HepG2 (cell line): Measurements from ENCODE around the gene NFIC. TPM values are rescaled to one million over a fixed set of nuclear protein-coding genes. Genes with fewer than 3 reads are reported as not detected.

ENCODE experiments used
- ARID3A ChIP-seq: IDR thresholded peaks from 2 replicates; pipeline ENCODE4 v1.6.1; 2012; ENCODE audit warnings: low read depth, low read length, improper control_type of control experiment
- ATM ChIP-seq: fragments of 450-650 bp; IDR thresholded peaks from 2 replicates; pipeline ENCODE4 v1.7.1; 2017; ENCODE audit warnings: mild to moderate bottlenecking, borderline replicate concordance
- BCL3 ChIP-seq: sonication (generic); formaldehyde crosslinking; IDR thresholded peaks from 2 replicates; pipeline ENCODE4 v1.5.1; 2020; ENCODE audit warnings: mild to moderate bottlenecking, missing genetic modification reagents, moderate library complexity
- CENPBD1 ChIP-seq: sonication (generic); formaldehyde crosslinking; IDR thresholded peaks from 2 replicates; pipeline ENCODE4 v1.8.0; 2022; ENCODE audit warnings: missing genetic modification reagents, low read depth, mild to moderate bottlenecking, borderline replicate concordance
- EEA1 ChIP-seq: sonication (generic); formaldehyde crosslinking; IDR thresholded peaks from 2 replicates; pipeline ENCODE4 v1.5.1; 2020; ENCODE audit warnings: mild to moderate bottlenecking, missing genetic modification reagents, borderline replicate concordance
- GMEB1 ChIP-seq: sonication (generic); formaldehyde crosslinking; IDR thresholded peaks from 2 replicates; pipeline ENCODE4 v1.5.1; 2020; ENCODE audit warnings: missing genetic modification reagents, mild to moderate bottlenecking, borderline replicate concordance
- HCFC1 ChIP-seq: fragments of 150-350 bp; IDR thresholded peaks from 2 replicates; pipeline ENCODE4 v1.6.1; 2014; ENCODE audit warnings: low read depth, low read length
- HNRNPLL ChIP-seq: fragments of 200-400 bp; formaldehyde crosslinking; IDR thresholded peaks from 2 replicates; pipeline ENCODE4 v1.6.1; 2017; ENCODE audit warnings: mild to moderate bottlenecking, low read depth, low read length; ENCODE audit not compliant: poor library complexity, severe bottlenecking
- PHF20 ChIP-seq: sonication (generic); formaldehyde crosslinking; IDR thresholded peaks from 2 replicates; pipeline ENCODE4 v1.5.0; 2020; ENCODE audit warnings: mild to moderate bottlenecking, missing genetic modification reagents
- RELA ChIP-seq: sonication (generic); formaldehyde crosslinking; IDR thresholded peaks from 2 replicates; pipeline ENCODE4 v1.4.0; 2020; ENCODE audit warnings: missing genetic modification reagents
- RFXANK ChIP-seq: IDR thresholded peaks from 2 replicates; pipeline ENCODE4 v1.6.1; 2016
- SALL1 ChIP-seq: sonication (generic); formaldehyde crosslinking; IDR thresholded peaks from 2 replicates; pipeline ENCODE4 v1.8.0; 2022; ENCODE audit warnings: mild to moderate bottlenecking, missing genetic modification reagents
- SNAPC2 ChIP-seq: sonication (generic); formaldehyde crosslinking; IDR thresholded peaks from 2 replicates; pipeline ENCODE4 v1.8.1; 2022; ENCODE audit warnings: mild to moderate bottlenecking, missing genetic modification reagents
- TBX3 ChIP-seq: fragments of 450-650 bp; IDR thresholded peaks from 2 replicates; pipeline ENCODE4 v1.6.1; 2017; ENCODE audit warnings: antibody characterized with exemption, mild to moderate bottlenecking, inconsistent platforms, borderline replicate concordance
- TFDP2 ChIP-seq: sonication (generic); formaldehyde crosslinking; IDR thresholded peaks from 2 replicates; pipeline ENCODE4 v1.4.0; 2020; ENCODE audit warnings: missing genetic modification reagents
- TMF1 ChIP-seq: sonication (generic); formaldehyde crosslinking; IDR thresholded peaks from 2 replicates; pipeline ENCODE4 v1.8.1; 2022; ENCODE audit warnings: low read depth, missing genetic modification reagents
- XBP1 ChIP-seq: sonication (generic); formaldehyde crosslinking; IDR thresholded peaks from 2 replicates; pipeline ENCODE4 v1.5.0; 2020; ENCODE audit warnings: missing genetic modification reagents
- ZBTB8A ChIP-seq: sonication (generic); formaldehyde crosslinking; IDR thresholded peaks from 2 replicates; pipeline ENCODE4 v1.4.0; 2020; ENCODE audit warnings: mild to moderate bottlenecking, low read depth, missing genetic modification reagents, borderline replicate concordance
- ZFP37 ChIP-seq: sonication (generic); formaldehyde crosslinking; IDR thresholded peaks from 2 replicates; pipeline ENCODE4 v1.4.0; 2020; ENCODE audit warnings: missing genetic modification reagents, borderline replicate concordance
- ZMYM3 ChIP-seq: sonication (generic); formaldehyde crosslinking; IDR thresholded peaks from 2 replicates; pipeline ENCODE4 v1.5.1; 2020; ENCODE audit warnings: mild to moderate bottlenecking, missing genetic modification reagents
- ZNF234 ChIP-seq: sonication (generic); formaldehyde crosslinking; conservative IDR thresholded peaks from 2 replicates; pipeline ENCODE4 v1.5.1; 2020; ENCODE audit warnings: mild to moderate bottlenecking, missing genetic modification reagents
- ZNF558 ChIP-seq: sonication (generic); formaldehyde crosslinking; IDR thresholded peaks from 2 replicates; pipeline ENCODE4 v1.9.0; 2022; ENCODE audit warnings: mild to moderate bottlenecking, missing genetic modification reagents, borderline replicate concordance
- ZNF629 ChIP-seq: sonication (generic); formaldehyde crosslinking; conservative IDR thresholded peaks from 2 replicates; pipeline ENCODE4 v1.5.0; 2020; ENCODE audit warnings: missing genetic modification reagents
- polyA plus RNA-seq, 8 experiments: library from polyadenylated mRNA; depleted of rRNA in 3 of 8; stranded (reverse) in 7 of 8; unstranded in 1 of 8; fragments of >200 nt; fragmentation: Illumina TruSeq in 4 of 8; extraction: Trizol in 4 of 8; gene quantifications; 2 replicates each; pipeline versions ENCODE4 v1.2.1 to v1.2.3, GENCODE V29; 2011 to 2016; ENCODE audit warnings: low read depth in 4 of 8, missing spikeins in 1 of 8, mixed read lengths in 1 of 8; ENCODE audit not compliant: insufficient read depth in 1 of 8
- total RNA-seq, 5 experiments: library from RNA; depleted of rRNA; stranded (reverse); fragments of >200 nt; fragmentation: Illumina TruSeq; extraction: Trizol; gene quantifications; 2 replicates each; pipeline ENCODE4 v1.2.3, GENCODE V29; 2016; ENCODE audit warnings: low read depth in 1 of 5

Gene NFIC
- total and polyA plus RNA-seq, 2 of the 13 experiments (the other 11 are each of a cell fraction or from before 2014, with no cell fraction given), result 1.3 to 2.5 TPM

GRCh38 chr19:3481241-3482090, 115.1 kb downstream of the NFIC start (continued):
- TF ChIP-seq BCL3 (CRISPR knock-in tag), result peak; percentile 94
- 0 out of 2 replicates have a peak, but pooled peaks have one; percentile 41 for TF ChIP-seq RFXANK (CRISPR knock-in tag)
- peak; percentile 33; the same call in 1 of the 2 replicates for TF ChIP-seq ZMYM3 (CRISPR knock-in tag)
- no peak for TF ChIP-seq ATM
- peak; percentile 95; the same call in 1 of the 2 replicates for TF ChIP-seq ZFP37
- peak; percentile 37; the same call in 1 of the 2 replicates for TF ChIP-seq GMEB1 (CRISPR knock-in tag)
- TF ChIP-seq CENPBD1 (CRISPR knock-in tag), result no peak
- no peak for TF ChIP-seq HNRNPLL
- TF ChIP-seq TBX3, result 0 out of 2 replicates have a peak, but pooled peaks have one; percentile 11
- no peak for TF ChIP-seq HCFC1
- peak; percentile 88; the same call in 1 of the 2 replicates for TF ChIP-seq TMF1 (CRISPR knock-in tag)
- TF ChIP-seq ZNF629 (CRISPR knock-in tag), result no peak; the same call in 1 of the 2 replicates
- no peak for TF ChIP-seq ARID3A
- peak; percentile 89 for TF ChIP-seq SALL1 (CRISPR knock-in tag)
- peak; percentile 56; the same call in 1 of the 2 replicates for TF ChIP-seq TFDP2 (CRISPR knock-in tag)
- TF ChIP-seq ZNF234 (CRISPR knock-in tag), result no peak
- TF ChIP-seq SNAPC2, result peak; percentile 78; the same call in 1 of the 2 replicates
- no peak for TF ChIP-seq RELA (CRISPR knock-in tag)
- TF ChIP-seq ZBTB8A, result no peak
- no peak for TF ChIP-seq PHF20 (CRISPR knock-in tag)
- TF ChIP-seq EEA1 (CRISPR knock-in tag), result peak; percentile 81; the same call in 1 of the 2 replicates
- TF ChIP-seq ZNF558, result no peak; the same call in 1 of the 2 replicates
- TF ChIP-seq XBP1 (CRISPR knock-in tag), result no peak
